NB4 (cell line): ENCODE data around the gene KSR2.

Experiments used
- DNase-seq: peaks from one replicate; pipeline ENCODE4 v3.0.0; 2010; ENCODE audit warnings: low read depth
- H3K4me3 ChIP-seq: one replicate; pipeline ENCODE4 v1.5.1; 2011; ENCODE audit warnings: mild to moderate bottlenecking, low read depth, low read length, moderate library complexity
- CTCF ChIP-seq: IDR thresholded peaks from one replicate; pipeline ENCODE4 v1.5.1; 2012; ENCODE audit warnings: low read depth, low read length
- MAX ChIP-seq: IDR thresholded peaks from 2 replicates; pipeline ENCODE4 v1.6.1; 2011; ENCODE audit warnings: low read depth, low read length
- MYC ChIP-seq: IDR thresholded peaks from 2 replicates; pipeline ENCODE4 v1.6.1; 2011; ENCODE audit warnings: low read depth, low read length
- POLR2A ChIP-seq: IDR thresholded peaks from 2 replicates; pipeline ENCODE4 v1.6.1; 2011; ENCODE audit warnings: mild to moderate bottlenecking; ENCODE audit not compliant: insufficient read length; ENCODE audit errors: extremely low read depth

The KSR2 gene

GRCh38 chr12:117547209-117547608, 421.6 kb downstream of the KSR2 start:
- H3K4me3 ChIP-seq, result no peak overlapping the region
- no peak for DNase-seq
- TF ChIP-seq CTCF (no peak), MYC (no peak), MAX (no peak), POLR2A (no peak)

GRCh38 chr12:117545216-117545615, 423.6 kb downstream of the KSR2 start:
- TF ChIP-seq CTCF (no peak), MAX (no peak), MYC (no peak), POLR2A (no peak)
- no peak for DNase-seq
- no peak overlapping the region for H3K4me3 ChIP-seq

- H3K4me3 ChIP-seq, result no peak overlapping the region
- DNase-seq, result no peak
- TF ChIP-seq POLR2A (no peak), CTCF (no peak), MYC (no peak), MAX (no peak)
Observed at GRCh38 chr12:117540011-117540410, 428.8 kb downstream of the KSR2 start.

- H3K4me3 ChIP-seq, result no peak overlapping the region
- TF ChIP-seq POLR2A, result no peak
Observed at GRCh38 chr12:117538926-117539325, 429.9 kb downstream of the KSR2 start.

GRCh38 chr12:117538032-117538690, 430.6 kb downstream of the KSR2 start:
- TF ChIP-seq MYC, result no peak
- TF ChIP-seq MAX, result no peak
- no peak for TF ChIP-seq POLR2A
- TF ChIP-seq CTCF, result no peak
- H3K4me3 ChIP-seq, result no peak overlapping the region
- no peak for DNase-seq

More at GRCh38 chr12:117538926-117539325, 429.9 kb downstream of the KSR2 start:
- no peak for DNase-seq

GRCh38 chr12:117533687-117534086, 435.1 kb downstream of the KSR2 start:
- DNase-seq, result no peak
- no peak overlapping the region for H3K4me3 ChIP-seq
- TF ChIP-seq POLR2A (no peak), MAX (no peak), CTCF (no peak), MYC (no peak)
